ENCODE data around the gene RASA3.

DNA sequence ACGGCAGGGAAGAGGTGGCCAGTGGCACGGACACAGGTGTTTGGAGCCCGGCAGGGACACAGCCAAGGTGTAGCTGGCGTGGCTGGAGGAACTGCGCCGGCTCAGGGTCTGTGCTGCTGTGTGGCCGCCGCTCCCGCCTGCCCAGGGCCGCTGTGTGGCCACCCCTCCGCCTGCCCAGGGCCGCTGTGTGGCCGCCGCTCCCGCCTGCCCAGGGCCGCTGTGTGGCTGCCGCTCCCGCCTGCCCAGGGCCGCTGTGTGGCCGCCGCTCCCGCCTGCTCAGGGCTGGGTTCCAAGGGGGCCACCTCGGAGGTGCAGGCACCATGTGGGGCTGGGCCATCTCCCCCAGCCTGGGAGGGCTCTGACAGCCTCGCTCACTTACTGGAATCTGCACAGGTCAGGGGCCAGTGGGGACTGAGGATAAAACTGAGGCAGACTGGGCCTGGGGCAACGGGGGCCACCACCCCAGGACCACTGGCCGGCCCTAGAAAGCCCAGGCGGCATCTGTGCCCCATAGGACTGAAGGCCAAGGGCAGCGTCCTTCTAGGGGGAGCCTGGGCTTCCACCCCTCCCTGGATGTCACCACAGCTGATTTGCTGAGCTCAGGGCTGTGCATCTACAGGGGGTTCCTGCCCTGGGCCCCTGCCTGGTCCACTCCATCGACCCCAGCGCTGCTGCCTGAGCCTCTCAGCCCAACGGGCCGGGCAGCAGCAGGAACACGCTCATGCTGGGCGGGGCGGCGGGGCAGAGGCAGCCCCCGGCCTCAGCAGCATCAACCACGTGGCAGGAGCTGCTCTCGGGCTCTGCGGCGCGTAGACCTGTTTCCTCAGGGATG, 180.1 kb downstream of the RASA3 start:
- TF ChIP-seq, protein P1, sequence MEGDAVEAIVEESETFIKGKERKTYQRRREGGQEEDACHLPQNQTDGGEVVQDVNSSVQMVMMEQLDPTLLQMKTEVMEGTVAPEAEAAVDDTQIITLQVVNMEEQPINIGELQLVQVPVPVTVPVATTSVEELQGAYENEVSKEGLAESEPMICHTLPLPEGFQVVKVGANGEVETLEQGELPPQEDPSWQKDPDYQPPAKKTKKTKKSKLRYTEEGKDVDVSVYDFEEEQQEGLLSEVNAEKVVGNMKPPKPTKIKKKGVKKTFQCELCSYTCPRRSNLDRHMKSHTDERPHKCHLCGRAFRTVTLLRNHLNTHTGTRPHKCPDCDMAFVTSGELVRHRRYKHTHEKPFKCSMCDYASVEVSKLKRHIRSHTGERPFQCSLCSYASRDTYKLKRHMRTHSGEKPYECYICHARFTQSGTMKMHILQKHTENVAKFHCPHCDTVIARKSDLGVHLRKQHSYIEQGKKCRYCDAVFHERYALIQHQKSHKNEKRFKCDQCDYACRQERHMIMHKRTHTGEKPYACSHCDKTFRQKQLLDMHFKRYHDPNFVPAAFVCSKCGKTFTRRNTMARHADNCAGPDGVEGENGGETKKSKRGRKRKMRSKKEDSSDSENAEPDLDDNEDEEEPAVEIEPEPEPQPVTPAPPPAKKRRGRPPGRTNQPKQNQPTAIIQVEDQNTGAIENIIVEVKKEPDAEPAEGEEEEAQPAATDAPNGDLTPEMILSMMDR (IDR thresholded peaks at IDR 0.05; ENCODE audit: borderline replicate concordance, extremely low read depth, low read length, poor library complexity, severe bottlenecking): no peak
- no peak for TF ChIP-seq EZH2 (IDR thresholded peaks at IDR 0.05; ENCODE audit: borderline replicate concordance, low read depth, low read length, severe bottlenecking)

All from DND-41 (cell line).